GM12875 (cell line): ENCODE data around the gene PAX2.

ENCODE experiments used
- H3K4me3 ChIP-seq: one replicate; pipeline ENCODE4 v1.5.1; 2011; ENCODE audit warnings: low read depth, low read length, control low read depth
- CTCF ChIP-seq: IDR thresholded peaks from 2 replicates; pipeline ENCODE4 v1.5.1; 2011; ENCODE audit warnings: low read depth, mild to moderate bottlenecking, control low read depth, inconsistent platforms, low read length, moderate library complexity, borderline replicate concordance; ENCODE audit not compliant: insufficient read depth

The PAX2 gene

GRCh38 chr10:100730725-100731406 lies 14.5 kb upstream of the PAX2 start:
- no peak overlapping the region for H3K4me3 ChIP-seq
- no peak for TF ChIP-seq CTCF

GRCh38 chr10:100731407-100732240 lies 13.8 kb upstream of the PAX2 start:
- H3K4me3 ChIP-seq = no peak overlapping the region
- no peak for TF ChIP-seq CTCF

GRCh38 chr10:100732241-100732596 lies 13.2 kb upstream of the PAX2 start:
- H3K4me3 ChIP-seq = no peak overlapping the region
- no peak for TF ChIP-seq CTCF

- TF ChIP-seq CTCF = no peak
- no peak overlapping the region for H3K4me3 ChIP-seq
Measured at GRCh38 chr10:100733329-100733728, 12.1 kb upstream of the PAX2 start.

- no peak for TF ChIP-seq CTCF
- no peak overlapping the region for H3K4me3 ChIP-seq
Measured at GRCh38 chr10:100734295-100735086, 10.9 kb upstream of the PAX2 start.

- no peak for TF ChIP-seq CTCF
- no peak overlapping the region for H3K4me3 ChIP-seq
Measured at GRCh38 chr10:100735087-100735336, 10.4 kb upstream of the PAX2 start.
